B cell (primary cell): ENCODE results near the gene OLFM2. TPM values are rescaled to one million over a fixed set of nuclear protein-coding genes. Genes with fewer than 3 reads are reported as not detected.

Experiments
- ATAC-seq: fragments of 200-7000 bp; cut with Tn5 transposase; one replicate; pipeline ENCODE4 v1.10.0; 2021; ENCODE audit warnings: low read depth, mild to moderate bottlenecking, moderate number of reproducible peaks, moderate library complexity
- CTCF ChIA-PET: fragments of 350-600 bp; sonication (Branson Sonifier 250); formaldehyde crosslinking; loops from one replicate; lab custom pipeline; 2021; ENCODE audit warnings: antibody characterized with exemption, inconsistent platforms; lab: Charles Lee
- POLR2A ChIA-PET: fragments of 350-600 bp; sonication (Branson Sonifier 250); formaldehyde crosslinking; loops from one replicate; lab custom pipeline; 2021; ENCODE audit warnings: antibody characterized with exemption; lab: Charles Lee
- DNase-seq: peaks from one replicate; pipeline ENCODE4 v3.0.0; 2013
- H2AFZ ChIP-seq: 2 replicates; pipeline ENCODE4 v1.6.1; 2012; ENCODE audit warnings: mild to moderate bottlenecking, low read depth, low read length; ENCODE audit not compliant: insufficient read depth, poor library complexity, severe bottlenecking
- H3K27ac ChIP-seq, 2 donors: 1 replicate in 1 of 2; 2 replicates in 1 of 2; pipeline ENCODE4 v1.5.1; 2012 to 2013; ENCODE audit warnings: low read length in 2 of 2, mild to moderate bottlenecking in 2 of 2, moderate library complexity in 1 of 2
- H3K27me3 ChIP-seq, 4 experiments: fragments of 200-600 bp in 1 of 4; sonication (generic) in 1 of 4; replicated peaks in 1 of 4; 1 replicate in 2 of 4; 2 replicates in 2 of 4; pipeline versions ENCODE4 v1.6.1 to v1.7.0; 2013 to 2016; ENCODE audit warnings: low read length in 3 of 4, mild to moderate bottlenecking in 2 of 4, mixed read lengths in 1 of 4, moderate library complexity in 1 of 4; ENCODE audit not compliant: insufficient read depth in 4 of 4, control insufficient read depth in 3 of 4; ENCODE audit errors: control extremely low read depth in 1 of 4
- H3K36me3 ChIP-seq, 2 experiments: replicated peaks in 1 of 2; 1 replicate in 1 of 2; 2 replicates in 1 of 2; pipeline versions ENCODE4 v1.6.1 to v1.7.1; 2013; ENCODE audit warnings: low read length in 1 of 2; ENCODE audit not compliant: insufficient read depth in 2 of 2, control insufficient read depth in 1 of 2; ENCODE audit errors: control extremely low read depth in 1 of 2, extremely low read depth in 1 of 2
- H3K4me1 ChIP-seq, 2 donors: fragments of 200-600 bp in 1 of 2; sonication (generic) in 1 of 2; 1 replicate in 1 of 2; 2 replicates in 1 of 2; pipeline versions ENCODE4 v1.5.1 to v1.6.1; 2013 to 2017; ENCODE audit warnings: low read length in 2 of 2; ENCODE audit not compliant: control insufficient read depth in 2 of 2, insufficient read depth in 2 of 2
- H3K4me2 ChIP-seq: replicated peaks from 2 replicates; pipeline ENCODE3; 2012; ENCODE audit warnings: mild to moderate bottlenecking, low read depth, low read length; ENCODE audit not compliant: poor library complexity, severe bottlenecking
- H3K4me3 ChIP-seq, 5 experiments: fragments of 200-600 bp in 1 of 5; sonication (generic) in 1 of 5; 1 replicate in 3 of 5; 2 replicates in 2 of 5; pipeline versions ENCODE4 v1.5.1 to v1.7.0; 2011 to 2016; ENCODE audit warnings: low read length in 4 of 5, mild to moderate bottlenecking in 4 of 5, low read depth in 2 of 5, control low read depth in 1 of 5, moderate library complexity in 1 of 5; ENCODE audit not compliant: insufficient read depth in 1 of 5; ENCODE audit errors: control extremely low read depth in 1 of 5, extremely low read depth in 1 of 5
- H3K79me2 ChIP-seq: fragments of 200-600 bp; sonication (generic); one replicate; pipeline ENCODE4 v1.6.0; 2016; ENCODE audit warnings: low read length; ENCODE audit not compliant: control insufficient read depth, insufficient read depth
- H3K9ac ChIP-seq: fragments of 200-600 bp; sonication (generic); 2 replicates; pipeline ENCODE4 v1.6.1; 2017; ENCODE audit warnings: mild to moderate bottlenecking, low read length, moderate library complexity
- H3K9me3 ChIP-seq, 3 donors: one replicate each; pipeline versions ENCODE4 v1.6.1 to v1.7.1; 2013; ENCODE audit warnings: low read length in 2 of 3; ENCODE audit not compliant: control insufficient read depth in 2 of 3, insufficient read depth in 1 of 3; ENCODE audit errors: control extremely low read depth in 1 of 3
- H4K20me1 ChIP-seq: 2 replicates; pipeline ENCODE4 v1.6.0; 2012; ENCODE audit warnings: mild to moderate bottlenecking, low read length; ENCODE audit not compliant: insufficient read depth, control insufficient read depth, poor library complexity, severe bottlenecking
- H3K27ac Mint-ChIP-seq: one replicate; pipeline ENCODE4 v1.8.0; 2021; ENCODE audit warnings: mixed read lengths
- H3K27me3 Mint-ChIP-seq: one replicate; pipeline ENCODE4 v1.8.0; 2021; ENCODE audit warnings: mixed read lengths
- H3K4me1 Mint-ChIP-seq: one replicate; pipeline ENCODE4 v1.8.0; 2021; ENCODE audit warnings: mixed read lengths
- H3K4me3 Mint-ChIP-seq: one replicate; pipeline ENCODE4 v1.8.0; 2021; ENCODE audit warnings: mixed read lengths
- H3K9me3 Mint-ChIP-seq: one replicate; pipeline ENCODE4 v1.8.0; 2022; ENCODE audit warnings: mixed read lengths; ENCODE audit not compliant: insufficient read depth
- CTCF ChIP-seq: fragments of 200-600 bp; IDR thresholded peaks from one replicate; pipeline ENCODE4 v1.8.0; 2022; ENCODE audit warnings: antibody characterized with exemption, mild to moderate bottlenecking
- EZH2 ChIP-seq: IDR thresholded peaks from 2 replicates; pipeline ENCODE4 v1.6.1; 2012; ENCODE audit warnings: borderline replicate concordance, low read depth, mild to moderate bottlenecking, moderate library complexity, low read length; ENCODE audit not compliant: insufficient read depth, poor library complexity, severe bottlenecking
- WGBS: methylation state at CpG from one replicate; pipeline ENCODE4 v1.1.5; 2013; ENCODE audit warnings: missing lambda C conversion rate; ENCODE audit not compliant: insufficient coverage; 5-methylcytosine and 5-hydroxymethylcytosine counted together
- intact Hi-C: fragments of 100-400 bp; cut with micrococcal nuclease; formaldehyde crosslinking; loops from one replicate; pipeline ENCODE4 v1.10.0; 2022
- polyA plus RNA-seq: library from polyadenylated mRNA; depleted of rRNA; stranded (reverse); fragments of >200 nt; gene quantifications from 2 replicates; pipeline ENCODE4 v1.2.3, GENCODE V29; 2012
- total RNA-seq, 2 donors: library from RNA; stranded (reverse); fragments of 120-200 nt in 1 of 2; gene quantifications; 1 replicate in 1 of 2; 2 replicates in 1 of 2; pipeline versions ENCODE4 v1.2.3 to v1.2.4, GENCODE V29; 2013 to 2022

OLFM2 gene
- total and polyA plus RNA-seq, 2 donors (not counting 1 experiment from before 2014, with no cell fraction given) = 0.15 TPM; not detected in 1

DNA sequence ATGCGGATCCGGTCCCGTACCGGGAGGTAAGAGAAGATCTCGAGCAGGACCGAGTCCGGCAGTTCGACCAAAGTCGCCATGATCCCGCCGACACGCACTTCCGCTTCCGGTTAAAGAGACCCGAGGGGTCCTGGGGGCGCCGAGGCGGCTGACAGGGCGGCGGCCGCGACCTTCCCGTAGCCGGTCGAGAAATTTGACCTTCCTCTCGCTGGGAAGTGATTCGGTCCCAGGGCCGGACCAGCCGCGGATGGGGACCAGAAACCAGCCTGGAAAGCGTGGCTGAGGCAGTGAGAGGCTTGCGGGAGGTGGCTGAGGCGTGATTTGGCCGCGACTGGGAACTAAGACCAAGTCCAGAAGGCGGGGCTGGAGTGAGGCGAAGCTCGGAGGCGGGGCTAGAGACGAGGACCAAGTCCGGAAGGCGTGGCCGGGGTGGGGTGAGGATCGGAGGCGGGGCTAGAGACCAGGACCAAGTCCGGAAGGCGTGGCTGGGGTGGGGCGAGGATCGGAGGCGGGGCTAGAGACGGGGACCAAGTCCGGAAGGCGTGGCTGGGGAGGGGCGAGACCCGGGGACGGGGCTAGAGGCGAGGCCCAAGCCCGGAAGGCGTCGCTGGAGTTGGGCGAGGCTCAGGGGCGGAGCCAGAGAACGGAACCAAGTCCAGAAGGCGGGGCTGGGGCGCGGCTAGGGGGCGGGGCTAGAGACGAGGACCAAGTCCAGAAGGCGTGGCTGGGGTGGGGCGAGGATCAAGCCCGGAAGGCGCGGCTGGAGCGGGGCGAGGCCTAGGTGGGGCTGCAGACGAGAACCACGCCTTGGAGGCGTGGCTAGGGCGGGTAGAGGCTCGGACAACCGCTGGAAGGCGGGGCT is 117.3 kb downstream of the OLFM2 start, which contains the start of gene FBXL12:
TSS of gene FBXL12 (minus strand) at position 346 of the 862 bp plus-strand sequence. CDS start at position 80, 266 bp downstream.
- intact Hi-C loops = loop anchor here (1.0 to 10.0 kb wide), 12 partner anchors 8 to 1556 kb away; partner anchors contain the start of genes PIN1, RAB11B, SWSAP1 and TMED1
- TF ChIP-seq EZH2 = no peak
- no peak for TF ChIP-seq CTCF
- peak within 1 kb of the TSS; percentile 47 to 98 (median 96) for H3K4me3 ChIP-seq
- CTCF ChIA-PET = interaction anchor here (1.0 to 1.2 kb wide), 2 partner anchors 9 to 16 kb away, joined by 3 read pairs; partner anchors contain the start of gene UBL5
- peak within 1 kb of the TSS; percentile 87 for H3K9ac ChIP-seq
- H4K20me1 ChIP-seq = no peaks in the 10 kb centered on the region
- H3K79me2 ChIP-seq = peaks cover 35% of the 10 kb centered on the region
- peak within 1 kb of the TSS; percentile 92 for H3K27ac Mint-ChIP-seq
- H3K27ac ChIP-seq = peak within 1 kb of the TSS; percentile 92 to 98
- peaks cover 29% of the 10 kb centered on the region for H3K4me1 Mint-ChIP-seq
- H3K9me3 ChIP-seq = peaks cover 1 to 16% (median 6%) of the 10 kb centered on the region in 3 donors
- H3K27me3 ChIP-seq = no peaks in the 10 kb centered on the region
- POLR2A ChIA-PET = interaction anchor here (0.7 to 1.1 kb wide), 7 partner anchors 9 to 750 kb away, joined by 3 to 8 read pairs (median 4); partner anchors contain the start of genes CDKN2D, PIN1, UBL5 and ZNF846
- H3K4me2 ChIP-seq = peak within 1 kb of the TSS; percentile 88
- peak within 1 kb of the TSS; percentile 92 for H2AFZ ChIP-seq
- H3K36me3 ChIP-seq = peaks cover 0 to 4% of the 10 kb centered on the region in 2 experiments
- DNase-seq (peak; percentile 100), ATAC-seq (peak; percentile 84)
- peak within 1 kb of the TSS; percentile 95 for H3K4me3 Mint-ChIP-seq
- H3K9me3 Mint-ChIP-seq = peaks cover 3% of the 10 kb centered on the region
- WGBS = under 1% methylated on average over 82 of the region's 82 CpGs
- peaks cover 10 to 15% of the 10 kb centered on the region in 2 donors for H3K4me1 ChIP-seq
- H3K27me3 Mint-ChIP-seq = no peaks in the 10 kb centered on the region
